A549 (cell line): ENCODE data around the gene INSC. TPM values are rescaled to one million over a fixed set of nuclear protein-coding genes. Genes with fewer than 3 reads are reported as not detected.

Experiments
- ATAC-seq, 2 experiments: fragments of 200-7000 bp in 1 of 2; fragments of >200 bp in 1 of 2; cut with Nextera tagmentation in 1 of 2; cut with Tn5 transposase in 1 of 2; 3 replicates each; pipeline versions ENCODE4 v1.8.0 to v1.9.1; 2018 to 2020; ENCODE audit warnings: mild to moderate bottlenecking in 1 of 2, moderate library complexity in 1 of 2
- CTCF ChIA-PET: fragments of 300-600 bp; sonication (Branson Sonifier 250); formaldehyde crosslinking; extraction: SDS; loops from one replicate; lab custom pipeline; 2021; ENCODE audit warnings: antibody characterized with exemption, inconsistent platforms; lab: Yijun Ruan, JAX
- POLR2A ChIA-PET: fragments of 350-600 bp; formaldehyde crosslinking; extraction: SDS; loops from one replicate; lab custom pipeline; 2021; ENCODE audit warnings: antibody characterized with exemption, inconsistent platforms; lab: Yijun Ruan, JAX
- DNase-seq, 2 experiments: peaks; one replicate each; pipeline versions ENCODE4 v3.0.0 to v3.0.0-alpha.2; 2011 to 2016; ENCODE audit warnings: low read depth in 1 of 2, low spot score in 1 of 2
- FAIRE-seq: peaks from 2 replicates; lab custom pipeline; 2011; peaks lifted over from hg19 to GRCh38; lab: Jason Lieb, UNC
- H3K27ac ChIP-seq, 2 experiments: fragments of >200 bp; sonication (Bioruptor Twin); formaldehyde crosslinking; 3 replicates each; pipeline ENCODE4 v1.5.1; 2016 to 2017
- H3K4me1 ChIP-seq: fragments of >200 bp; sonication (Bioruptor Twin); formaldehyde crosslinking; 3 replicates; pipeline ENCODE4 v1.6.1; 2016
- H3K4me2 ChIP-seq: fragments of >200 bp; sonication (Bioruptor Twin); formaldehyde crosslinking; 3 replicates; pipeline ENCODE4 v1.6.1; 2016
- H3K4me3 ChIP-seq: fragments of >200 bp; sonication (Bioruptor Twin); formaldehyde crosslinking; 3 replicates; pipeline ENCODE4 v1.5.1; 2016
- H3K9me3 ChIP-seq: fragments of >200 bp; sonication (Bioruptor Twin); formaldehyde crosslinking; 3 replicates; pipeline ENCODE4 v1.6.1; 2016
- BHLHE40 ChIP-seq: IDR thresholded peaks from 2 replicates; pipeline ENCODE4 v1.6.1; 2012; ENCODE audit warnings: low read depth, low read length, inconsistent platforms
- CEBPB ChIP-seq, 2 experiments: fragments of >200 bp in 1 of 2; sonication (Bioruptor Twin) in 1 of 2; formaldehyde crosslinking in 1 of 2; IDR thresholded peaks; 2 replicates each; pipeline ENCODE4 v1.6.1; 2012 to 2016
- EHF ChIP-seq: fragments of 250-450 bp; sonication (Bioruptor Pico); IDR thresholded peaks from 2 replicates; pipeline ENCODE4 v1.5.0; 2020; ENCODE audit warnings: mild to moderate bottlenecking
- EP300 ChIP-seq, 2 experiments: fragments of >200 bp; sonication (Bioruptor Twin); formaldehyde crosslinking; IDR thresholded peaks; 2 replicates in 1 of 2; 3 replicates in 1 of 2; pipeline ENCODE4 v1.6.1; 2016 to 2017
- FOSL2 ChIP-seq, 2 experiments: fragments of 450-650 bp in 1 of 2; fragments of >200 bp in 1 of 2; sonication (Bioruptor Twin) in 1 of 2; formaldehyde crosslinking; IDR thresholded peaks; 2 replicates each; pipeline versions ENCODE4 v1.5.0 to v1.6.1; 2016 to 2020; ENCODE audit warnings: mild to moderate bottlenecking in 1 of 2, moderate library complexity in 1 of 2
- GATA3 ChIP-seq: IDR thresholded peaks from 2 replicates; pipeline ENCODE4 v1.6.1; 2012; ENCODE audit warnings: borderline replicate concordance
- HDAC2 ChIP-seq: fragments of 200-600 bp; sonication (generic); IDR thresholded peaks from 2 replicates; pipeline ENCODE4 v1.6.1; 2016
- HOXA7 ChIP-seq: fragments of 250-450 bp; sonication (Bioruptor Pico); IDR thresholded peaks from 2 replicates; pipeline ENCODE4 v1.5.0; 2020; ENCODE audit warnings: mild to moderate bottlenecking, moderate library complexity
- MAZ ChIP-seq: fragments of 150-350 bp; IDR thresholded peaks from 2 replicates; pipeline ENCODE4 v1.6.1; 2014; ENCODE audit warnings: antibody characterized with exemption, low read depth, low read length, borderline replicate concordance
- NFE2L2 ChIP-seq: fragments of 150-350 bp; conservative IDR thresholded peaks from 2 replicates; pipeline ENCODE4 v1.6.1; 2014; ENCODE audit warnings: low read length
- NPAS2 ChIP-seq: fragments of 250-450 bp; sonication (Bioruptor Pico); IDR thresholded peaks from 2 replicates; pipeline ENCODE4 v1.8.0; 2022; ENCODE audit warnings: mild to moderate bottlenecking, moderate library complexity, borderline replicate concordance
- PBX3 ChIP-seq: IDR thresholded peaks from 2 replicates; pipeline ENCODE4 v1.6.1; 2012
- REST ChIP-seq: fragments of 200-600 bp; sonication (generic); IDR thresholded peaks from 2 replicates; pipeline ENCODE4 v1.6.1; 2016; ENCODE audit warnings: antibody characterized with exemption, mild to moderate bottlenecking, moderate library complexity
- RFX5 ChIP-seq: fragments of 450-650 bp; IDR thresholded peaks from 2 replicates; pipeline ENCODE4 v1.7.1; 2014; ENCODE audit warnings: antibody characterized with exemption, mild to moderate bottlenecking, moderate library complexity
- TP53 ChIP-seq: fragments of 250-450 bp; sonication (Bioruptor Pico); IDR thresholded peaks from 2 replicates; pipeline ENCODE4 v1.5.0; 2021; ENCODE audit warnings: mild to moderate bottlenecking, moderate library complexity
- WGBS: methylation state at CpG from one replicate; pipeline ENCODE4 v1.1.6; 2017; ENCODE audit errors: missing lambda C conversion rate; 5-methylcytosine and 5-hydroxymethylcytosine counted together
- polyA plus RNA-seq, 4 experiments: library from polyadenylated mRNA; depleted of rRNA in 3 of 4; stranded (reverse); fragments of >200 nt; fragmentation: RNase III in 1 of 4; extraction: RNeasy Plus Mini Kit Qiagen cat#74134 plus additional on column Dnase treatment in 1 of 4; gene quantifications; 2 replicates in 3 of 4; 3 replicates in 1 of 4; pipeline ENCODE4 v1.2.3, GENCODE V29; 2011 to 2017
- TF ChIP-seq, protein P1 (sequence below): IDR thresholded peaks from 2 replicates; pipeline ENCODE4 v1.6.1; 2012
- TF ChIP-seq, protein P2 (sequence below): fragments of 250-450 bp; sonication (Bioruptor Pico); IDR thresholded peaks from 2 replicates; pipeline ENCODE4 v1.5.0; 2021; ENCODE audit warnings: mild to moderate bottlenecking, moderate library complexity, borderline replicate concordance

The INSC gene
- polyA plus RNA-seq, 2 of the 4 experiments (the other 2 are of a cell fraction): not detected

GRCh38 chr11:15124528-15124927 lies 9.8 kb downstream of the INSC start:
- WGBS: 13% methylated on average over 2 of the region's 2 CpGs
- H3K4me1 ChIP-seq: no peaks in the 10 kb centered on the region
- FAIRE-seq (no peak), ATAC-seq (no peak), DNase-seq (no peak)
- H3K4me2 ChIP-seq: no peak overlapping the region
- no peak overlapping the region for H3K27ac ChIP-seq
- no peak overlapping the region for H3K4me3 ChIP-seq
- TF ChIP-seq, protein P1, sequence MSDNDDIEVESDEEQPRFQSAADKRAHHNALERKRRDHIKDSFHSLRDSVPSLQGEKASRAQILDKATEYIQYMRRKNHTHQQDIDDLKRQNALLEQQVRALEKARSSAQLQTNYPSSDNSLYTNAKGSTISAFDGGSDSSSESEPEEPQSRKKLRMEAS: no peak
- TF ChIP-seq NFE2L2: no peak
- no peak for TF ChIP-seq EHF (CRISPR knock-in tag)
- TF ChIP-seq TP53 (CRISPR knock-in tag): no peak
- no peak for TF ChIP-seq FOSL2 (IDR thresholded peaks at IDR 0.05)
- no peak for TF ChIP-seq FOSL2 (CRISPR knock-in tag; IDR thresholded peaks at IDR 0.05)
- no peak for TF ChIP-seq REST
- no peak for TF ChIP-seq EP300 (IDR thresholded peaks at IDR 0.05)
- TF ChIP-seq NPAS2 (CRISPR knock-in tag): no peak
- TF ChIP-seq HDAC2: no peak
- TF ChIP-seq HOXA7: no peak
- H3K9me3 ChIP-seq: no peaks in the 10 kb centered on the region
- CTCF ChIA-PET: interaction anchor here (1.0 to 1.5 kb wide), 2 partner anchors 11 to 23 kb away, joined by 4 to 5 read pairs; no protein-coding TSS in a partner anchor
- POLR2A ChIA-PET: no interaction called here

DNA sequence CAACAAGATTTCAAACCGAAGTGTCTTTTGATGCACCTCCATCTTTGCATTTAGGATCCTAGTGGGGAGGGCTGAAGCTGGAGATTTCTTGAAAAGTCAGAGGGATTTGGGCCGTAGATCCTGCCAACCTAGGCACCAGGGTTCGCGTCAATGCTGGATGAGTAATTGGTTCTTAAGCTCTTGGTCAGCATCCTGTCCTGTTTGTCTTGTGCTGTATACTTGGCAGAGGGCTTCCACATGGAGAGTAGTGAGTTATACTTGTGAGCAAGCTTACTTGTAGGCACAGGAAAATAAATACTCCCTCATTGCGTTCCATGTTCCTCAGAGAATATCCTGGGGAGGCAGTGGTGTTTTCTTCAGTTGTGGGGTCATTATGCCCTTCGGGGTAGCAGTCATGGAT lies 12.6 kb downstream of the INSC start:
- Histone ChIP-seq H3K4me2 (no peak overlapping the region), H3K27ac (no peak overlapping the region), H3K4me1 (no peaks in the 10 kb centered on the region), H3K9me3 (no peaks in the 10 kb centered on the region), H3K4me3 (no peak overlapping the region)
- no peak for ATAC-seq
- FAIRE-seq: no peak
- TF ChIP-seq PBX3 (no peak), HOXA7 (no peak), EP300 (IDR thresholded peaks at IDR 0.05) (no peak), MAZ (no peak), RFX5 (no peak), CEBPB (IDR thresholded peaks at IDR 0.05) (no peak), EHF (CRISPR knock-in tag) (no peak), GATA3 (no peak)
- TF ChIP-seq, protein P2, sequence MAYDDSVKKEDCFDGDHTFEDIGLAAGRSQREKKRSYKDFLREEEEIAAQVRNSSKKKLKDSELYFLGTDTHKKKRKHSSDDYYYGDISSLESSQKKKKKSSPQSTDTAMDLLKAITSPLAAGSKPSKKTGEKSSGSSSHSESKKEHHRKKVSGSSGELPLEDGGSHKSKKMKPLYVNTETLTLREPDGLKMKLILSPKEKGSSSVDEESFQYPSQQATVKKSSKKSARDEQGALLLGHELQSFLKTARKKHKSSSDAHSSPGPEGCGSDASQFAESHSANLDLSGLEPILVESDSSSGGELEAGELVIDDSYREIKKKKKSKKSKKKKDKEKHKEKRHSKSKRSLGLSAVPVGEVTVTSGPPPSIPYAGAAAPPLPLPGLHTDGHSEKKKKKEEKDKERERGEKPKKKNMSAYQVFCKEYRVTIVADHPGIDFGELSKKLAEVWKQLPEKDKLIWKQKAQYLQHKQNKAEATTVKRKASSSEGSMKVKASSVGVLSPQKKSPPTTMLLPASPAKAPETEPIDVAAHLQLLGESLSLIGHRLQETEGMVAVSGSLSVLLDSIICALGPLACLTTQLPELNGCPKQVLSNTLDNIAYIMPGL (CRISPR knock-in tag): no peak
- WGBS: 8% methylated on average over 6 of the region's 6 CpGs
- ChIA-PET POLR2A (no interaction called here), CTCF (interaction anchor here (1.0 to 1.4 kb wide), 3 partner anchors 10 to 52 kb away, joined by 3 to 5 read pairs (median 4); no protein-coding TSS in a partner anchor)
- no peak for DNase-seq

- WGBS: 21% methylated on average over 2 of the region's 2 CpGs
- Histone ChIP-seq H3K4me3 (no peak overlapping the region), H3K4me1 (no peaks in the 10 kb centered on the region), H3K27ac (no peak overlapping the region), H3K4me2 (no peak overlapping the region), H3K9me3 (no peaks in the 10 kb centered on the region)
- FAIRE-seq (no peak), ATAC-seq (no peak), DNase-seq (no peak)
- TF ChIP-seq BHLHE40: no peak
- ChIA-PET CTCF (no interaction called here), POLR2A (no interaction called here)
Measured at GRCh38 chr11:15128621-15129020, 13.9 kb downstream of the INSC start.
